KMS-11 (cell line): ENCODE results near the gene SLC39A7.

Experiments used
- H2AFZ ChIP-seq: fragments of 200-600 bp; sonication (generic); 2 replicates; pipeline ENCODE4 v1.6.1; 2016; ENCODE audit warnings: antibody characterized with exemption, mixed run types, low read depth
- H3K27ac ChIP-seq: fragments of 200-600 bp; sonication (generic); 2 replicates; pipeline ENCODE4 v1.6.1; 2016; ENCODE audit warnings: mild to moderate bottlenecking, mixed run types
- H3K27me3 ChIP-seq: fragments of 200-600 bp; sonication (generic); 2 replicates; pipeline ENCODE4 v1.6.1; 2017; ENCODE audit warnings: mild to moderate bottlenecking, low read depth, mixed run types, moderate library complexity; ENCODE audit not compliant: insufficient read depth
- H3K36me3 ChIP-seq: fragments of 200-600 bp; sonication (generic); 2 replicates; pipeline ENCODE4 v1.6.1; 2017; ENCODE audit warnings: mild to moderate bottlenecking, mixed run types; ENCODE audit not compliant: insufficient read depth
- H3K4me1 ChIP-seq: fragments of 200-600 bp; sonication (generic); 2 replicates; pipeline ENCODE4 v1.6.1; 2016; ENCODE audit warnings: mild to moderate bottlenecking, low read depth, mixed run types; ENCODE audit not compliant: poor library complexity, severe bottlenecking
- H3K4me2 ChIP-seq: fragments of 200-600 bp; sonication (generic); 2 replicates; pipeline ENCODE4 v1.7.0; 2016; ENCODE audit warnings: mild to moderate bottlenecking, mixed run types
- H3K4me3 ChIP-seq: fragments of 200-600 bp; sonication (generic); IDR thresholded peaks from 2 replicates; pipeline ENCODE4 v1.6.1; 2017; ENCODE audit warnings: low read depth, low read length, mixed read lengths; ENCODE audit not compliant: insufficient read depth
- H3K79me2 ChIP-seq: fragments of 200-600 bp; sonication (generic); 2 replicates; pipeline ENCODE4 v1.6.1; 2016; ENCODE audit warnings: low read depth, mixed run types; ENCODE audit not compliant: insufficient read depth
- H3K9ac ChIP-seq: fragments of 200-600 bp; sonication (generic); 2 replicates; pipeline ENCODE4 v1.6.1; 2016; ENCODE audit warnings: mild to moderate bottlenecking, mixed run types
- H4K20me1 ChIP-seq: fragments of 200-600 bp; sonication (generic); 2 replicates; pipeline ENCODE4 v1.6.1; 2016; ENCODE audit warnings: mild to moderate bottlenecking, mixed run types; ENCODE audit not compliant: insufficient read depth
- CTCF ChIP-seq: fragments of 200-600 bp; sonication (generic); conservative IDR thresholded peaks from 2 replicates; pipeline ENCODE4 v1.6.1; 2017; ENCODE audit warnings: low read depth, mild to moderate bottlenecking, antibody characterized with exemption, low read length, moderate library complexity, mixed read lengths

SLC39A7 gene

DNA sequence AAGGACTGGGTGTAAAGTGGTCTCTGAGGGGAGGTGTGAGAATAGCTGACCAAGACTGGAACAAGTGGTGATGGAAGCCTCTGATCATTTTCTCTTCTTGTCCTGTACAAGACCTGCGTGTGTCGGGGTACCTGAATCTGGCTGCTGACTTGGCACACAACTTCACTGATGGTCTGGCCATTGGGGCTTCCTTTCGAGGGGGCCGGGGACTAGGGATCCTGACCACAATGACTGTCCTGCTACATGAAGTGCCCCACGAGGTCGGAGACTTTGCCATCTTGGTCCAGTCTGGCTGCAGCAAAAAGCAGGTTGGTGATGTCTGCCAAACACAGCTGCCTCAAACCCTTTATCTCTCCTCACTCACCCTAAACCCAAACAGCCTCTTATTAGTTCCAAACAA is 2.1 kb downstream of the SLC39A7 start:
- H3K27ac ChIP-seq, result no peak overlapping the region
- no peak overlapping the region for H3K4me3 ChIP-seq
- H4K20me1 ChIP-seq, result no peaks in the 10 kb centered on the region
- H3K4me1 ChIP-seq, result peaks cover 35% of the 10 kb centered on the region
- TF ChIP-seq CTCF, result no peak
- no peaks in the 10 kb centered on the region for H3K27me3 ChIP-seq
- no peak overlapping the region for H2AFZ ChIP-seq
- H3K36me3 ChIP-seq, result no peaks in the 10 kb centered on the region
- no peak overlapping the region for H3K9ac ChIP-seq
- H3K4me2 ChIP-seq, result no peak overlapping the region
- peaks cover 24% of the 10 kb centered on the region for H3K79me2 ChIP-seq

DNA sequence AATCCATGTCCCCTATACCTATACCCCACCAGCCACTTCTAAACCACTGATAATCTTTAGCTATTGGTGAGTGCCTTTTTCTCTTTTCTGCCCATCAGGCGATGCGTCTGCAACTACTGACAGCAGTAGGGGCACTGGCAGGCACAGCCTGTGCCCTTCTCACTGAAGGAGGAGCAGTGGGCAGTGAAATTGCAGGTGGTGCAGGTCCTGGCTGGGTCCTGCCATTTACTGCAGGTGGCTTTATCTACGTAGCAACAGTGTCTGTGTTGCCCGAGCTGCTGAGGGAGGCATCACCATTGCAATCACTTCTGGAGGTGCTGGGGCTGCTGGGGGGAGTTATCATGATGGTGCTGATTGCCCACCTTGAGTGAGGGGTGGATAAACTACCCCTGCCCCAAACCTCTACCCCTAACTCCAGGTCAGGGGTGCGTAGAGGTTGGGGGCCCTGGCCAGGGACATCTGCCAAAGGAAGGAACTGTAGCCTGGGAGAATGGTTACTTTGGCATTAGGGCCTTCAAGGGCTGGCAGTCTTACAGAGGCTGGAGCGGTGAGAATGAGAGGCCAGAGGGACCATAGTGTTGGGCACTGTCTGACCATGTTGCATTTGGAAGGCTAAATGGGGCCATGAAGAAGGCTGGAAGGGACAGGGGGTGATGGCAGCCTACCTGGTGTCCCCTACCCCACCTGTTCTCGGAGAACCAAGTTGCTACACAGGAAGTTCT is 2.9 kb downstream of the SLC39A7 start:
- no peak overlapping the region for H3K4me3 ChIP-seq
- peak overlapping the region; percentile 94; the same call in 1 of the 2 replicates for H3K4me2 ChIP-seq
- H3K9ac ChIP-seq, result no peak overlapping the region
- H2AFZ ChIP-seq, result no peak overlapping the region
- H3K79me2 ChIP-seq, result peaks cover 24% of the 10 kb centered on the region
- H3K4me1 ChIP-seq, result peaks cover 35% of the 10 kb centered on the region
- no peaks in the 10 kb centered on the region for H3K27me3 ChIP-seq
- no peak overlapping the region for H3K27ac ChIP-seq
- no peaks in the 10 kb centered on the region for H3K36me3 ChIP-seq
- H4K20me1 ChIP-seq, result no peaks in the 10 kb centered on the region
- TF ChIP-seq CTCF, result no peak

DNA sequence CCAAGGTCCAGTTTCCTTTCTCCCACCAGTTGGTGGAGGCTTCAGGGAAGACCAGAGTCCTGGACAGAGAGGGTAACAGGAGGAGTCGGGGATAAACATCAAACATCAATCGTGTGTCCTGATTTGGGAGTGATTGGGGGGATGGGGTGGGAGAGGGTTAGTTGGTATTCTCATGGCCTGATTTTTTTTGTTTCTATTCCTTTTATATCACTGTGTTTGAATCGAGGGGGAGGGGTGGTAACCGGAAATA is 3.4 kb downstream of the SLC39A7 start:
- H2AFZ ChIP-seq, result no peak overlapping the region
- H3K27me3 ChIP-seq, result no peaks in the 10 kb centered on the region
- peaks cover 35% of the 10 kb centered on the region for H3K4me1 ChIP-seq
- H3K27ac ChIP-seq, result no peak overlapping the region
- peaks cover 24% of the 10 kb centered on the region for H3K79me2 ChIP-seq
- H3K36me3 ChIP-seq, result no peaks in the 10 kb centered on the region
- TF ChIP-seq CTCF, result no peak
- no peak overlapping the region for H3K9ac ChIP-seq
- no peaks in the 10 kb centered on the region for H4K20me1 ChIP-seq
- peak overlapping the region; percentile 94; the same call in 1 of the 2 replicates for H3K4me2 ChIP-seq
- H3K4me3 ChIP-seq, result no peak overlapping the region

GRCh38 chr6:33204415-33205190 is 3.9 kb downstream of the SLC39A7 start, which contains the start of gene HSD17B8:
Gene HSD17B8 (plus strand): TSS chr6:33204655. CDS start chr6:33204669, 14 bp downstream.
- Histone ChIP-seq H3K27me3 (no peaks in the 10 kb centered on the region), H3K36me3 (no peaks in the 10 kb centered on the region), H4K20me1 (no peaks in the 10 kb centered on the region), H3K4me1 (peaks cover 35% of the 10 kb centered on the region), H2AFZ (peak within 1 kb of the TSS; percentile 69; the same call in 1 of the 2 replicates), H3K27ac (peak within 1 kb of the TSS; percentile 68), H3K4me2 (peak within 1 kb of the TSS; percentile 94), H3K79me2 (peaks cover 20% of the 10 kb centered on the region), H3K9ac (peak within 1 kb of the TSS; percentile 87), H3K4me3 (no peak within 1 kb of the TSS)
- no peak for TF ChIP-seq CTCF
